Measurements from ENCODE around the gene SUCLG2.
"Not testable (repeated sequence)": the region's sequence is repeated elsewhere in the genome, so short reads cannot be mapped to it uniquely, and the experiment has no call there.

SUCLG2 gene

GRCh38 chr3:67608034-67608433, 46.4 kb downstream of the SUCLG2 start:
- no peak for DNase-seq (ENCODE audit: low spot score)

DNA sequence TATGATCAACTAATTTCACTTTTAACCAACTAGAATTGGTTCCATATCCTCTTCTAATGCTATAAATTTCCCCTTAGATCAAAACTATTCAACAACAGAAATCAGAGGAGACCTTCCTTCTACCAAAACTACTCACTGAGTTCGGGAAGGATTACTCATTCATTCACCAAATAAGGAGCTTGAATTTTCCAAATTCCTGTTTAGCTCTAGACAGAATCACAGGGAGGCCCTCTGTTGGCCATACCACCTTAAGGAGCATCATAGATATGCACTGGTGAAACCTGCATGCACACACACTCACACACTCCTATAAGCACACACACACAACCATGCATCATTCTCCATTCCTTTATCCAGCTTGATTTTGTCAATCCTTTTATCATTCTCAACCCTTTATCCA, 49.0 kb downstream of the SUCLG2 start:
- peak; percentile 37 for DNase-seq (ENCODE audit: low spot score)

DNA sequence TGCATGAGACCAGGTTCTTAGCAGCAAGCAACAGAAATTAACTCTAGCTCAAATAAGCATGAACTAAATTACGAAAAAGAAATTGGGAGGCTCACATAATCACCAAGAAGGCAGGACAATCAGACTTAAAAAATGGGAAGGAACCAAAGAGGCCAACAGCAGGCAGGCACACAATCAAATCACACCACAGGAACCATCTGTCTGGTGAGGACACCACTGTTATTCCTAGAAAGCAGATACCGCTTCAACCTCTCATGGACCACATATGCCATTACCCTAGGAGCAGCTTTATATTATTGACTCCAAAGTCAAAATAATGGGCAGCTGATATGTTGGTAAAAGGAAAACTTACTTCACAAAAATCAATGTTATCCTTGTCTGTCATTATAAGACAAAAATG, 51.6 kb downstream of the SUCLG2 start:
- no peak for DNase-seq (ENCODE audit: low spot score)

DNA sequence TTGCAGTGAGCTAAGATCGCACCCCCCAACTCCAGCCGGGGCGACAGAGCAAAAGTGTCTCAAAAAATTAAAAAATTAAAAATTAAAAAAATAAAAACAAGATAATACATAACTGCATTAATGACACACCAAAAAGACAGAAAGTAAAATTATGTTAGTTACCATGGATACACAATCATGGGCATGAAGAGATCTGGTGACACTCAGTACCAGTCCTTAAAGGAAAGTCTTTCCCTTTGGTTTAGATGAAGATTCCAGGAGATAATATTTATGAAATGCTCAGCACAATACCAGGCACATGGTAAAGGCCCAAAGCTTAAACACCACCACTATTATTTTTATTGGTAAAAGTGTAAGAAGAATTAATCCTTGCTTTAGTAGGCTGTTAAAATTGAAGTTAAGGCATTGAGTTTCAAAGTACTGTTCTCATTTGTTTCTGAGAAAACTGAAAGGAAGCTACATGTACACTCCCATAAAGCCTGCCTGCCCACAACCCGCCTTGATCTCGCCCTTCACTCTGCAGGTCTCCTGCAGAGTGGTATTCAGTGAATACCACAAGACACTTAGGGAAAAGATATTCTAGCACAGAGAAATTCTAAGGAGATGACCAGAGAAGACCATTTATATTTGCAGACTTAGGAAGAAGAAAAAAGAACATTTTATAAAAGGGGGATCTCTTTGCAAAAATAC, 52.3 kb downstream of the SUCLG2 start:
- DNase-seq (ENCODE audit: low spot score) = no peak

- no peak for DNase-seq (ENCODE audit: low spot score)
Measured at GRCh38 chr3:67601385-67601784, 53.0 kb downstream of the SUCLG2 start.

- DNase-seq (ENCODE audit: low spot score) = no peak
Measured at GRCh38 chr3:67599821-67600220, 54.6 kb downstream of the SUCLG2 start.

- no peak for DNase-seq (ENCODE audit: low spot score)
Measured at GRCh38 chr3:67598814-67599556, 55.4 kb downstream of the SUCLG2 start.

DNA sequence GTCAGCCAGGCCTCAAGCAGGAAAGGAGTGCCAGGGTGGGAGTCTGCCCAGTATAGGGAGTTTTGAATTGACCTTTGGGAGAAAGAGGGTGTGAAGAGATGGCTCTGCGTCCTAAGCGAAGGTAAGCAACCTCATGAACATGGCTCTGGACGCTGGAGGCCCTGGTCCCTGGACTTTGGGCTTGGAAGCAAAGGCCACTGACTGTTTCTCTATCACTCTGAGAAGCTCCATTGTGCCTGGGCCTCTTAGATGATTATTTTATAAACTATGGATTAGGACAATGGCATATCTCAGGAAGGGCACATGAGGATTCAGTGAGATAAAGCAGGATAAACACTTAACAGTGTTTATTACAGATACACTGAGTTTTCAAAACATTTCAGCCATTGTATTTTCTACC, 59.0 kb downstream of the SUCLG2 start:
- no peak for DNase-seq (ENCODE audit: low spot score)

DNA sequence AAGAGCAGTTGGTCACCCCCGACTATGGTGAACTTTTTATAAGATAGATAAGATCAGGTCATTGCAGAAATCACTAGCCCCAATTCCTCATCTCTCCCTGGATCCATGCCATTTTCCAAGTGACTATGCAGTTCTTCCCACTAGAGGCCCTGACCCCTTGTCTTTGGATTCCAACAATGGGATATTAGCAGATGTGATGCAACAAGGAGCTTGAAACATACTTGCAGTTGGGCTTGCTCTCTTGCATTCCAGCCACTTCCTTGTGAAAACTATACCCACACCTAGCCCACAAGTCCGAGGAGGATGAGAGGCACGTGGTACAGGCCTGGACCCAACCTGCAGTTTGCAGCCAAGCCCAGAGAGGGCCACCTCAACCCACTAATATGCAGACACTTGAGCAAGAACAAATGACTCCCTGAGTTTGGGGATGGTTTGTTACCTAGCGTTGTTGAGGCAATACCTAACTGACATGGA, 60.6 kb downstream of the SUCLG2 start:
- DNase-seq (ENCODE audit: low spot score) = no peak

DNA sequence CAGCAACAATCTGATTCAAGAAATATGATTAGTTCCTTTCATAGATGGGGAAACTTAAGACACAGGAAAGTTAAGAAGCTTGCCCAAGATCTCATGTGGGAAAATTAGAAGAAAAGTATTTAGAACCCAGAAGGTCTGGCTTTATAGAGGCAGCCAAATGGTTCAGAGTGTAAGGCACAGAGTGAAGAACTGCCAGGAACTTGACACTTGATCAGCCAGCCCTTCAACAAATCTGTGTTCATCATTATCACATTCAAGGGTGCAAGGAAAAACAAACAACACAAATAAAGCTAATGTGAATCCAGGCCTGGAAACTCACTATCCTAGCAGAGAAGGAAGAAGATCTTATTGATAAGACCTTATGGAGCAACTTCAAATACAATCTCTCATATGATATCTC, 62.4 kb downstream of the SUCLG2 start:
- DNase-seq (ENCODE audit: low spot score) = no peak

DNA sequence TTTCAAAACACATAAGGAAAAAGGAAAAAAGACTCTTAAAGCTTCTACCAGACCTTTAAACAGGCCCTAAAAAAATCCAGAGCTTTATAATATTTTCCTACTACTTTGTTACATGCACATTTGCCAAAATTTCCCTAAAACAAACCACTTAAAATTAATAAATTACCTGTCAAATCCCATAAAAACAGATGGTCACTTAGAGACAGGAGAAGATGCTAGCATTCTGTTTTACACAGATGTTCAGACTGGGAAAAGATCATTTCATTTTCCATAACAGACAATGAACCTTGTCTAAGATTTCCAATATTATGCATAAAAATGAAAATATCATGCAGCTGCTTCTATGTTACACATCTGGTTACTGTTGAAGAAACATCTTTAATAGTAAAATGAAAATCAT, 66.6 kb downstream of the SUCLG2 start:
- no peak for DNase-seq (ENCODE audit: low spot score)

GRCh38 chr3:67587301-67587700, 67.1 kb downstream of the SUCLG2 start:
- DNase-seq (ENCODE audit: low spot score) = no peak

DNA sequence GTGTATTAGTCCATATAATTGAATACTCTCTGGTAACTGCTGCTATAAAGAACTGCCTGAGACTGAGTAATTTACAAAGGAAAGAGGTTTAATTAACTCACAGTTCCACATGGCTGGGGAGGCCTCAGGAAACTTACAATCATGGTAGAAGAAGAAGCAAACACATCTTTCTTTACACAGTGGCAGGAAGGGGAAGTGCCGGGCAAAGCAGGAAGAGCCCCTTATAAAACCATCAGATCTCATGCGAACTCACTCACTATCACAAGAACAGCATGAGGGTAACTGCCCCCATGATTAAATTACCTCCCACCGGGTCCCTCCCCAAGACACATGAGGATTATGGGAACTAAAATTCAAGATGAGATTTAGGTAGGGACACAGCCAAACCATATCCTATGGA, 69.8 kb downstream of the SUCLG2 start:
- not testable (repeated sequence) for DNase-seq (ENCODE audit: low spot score)

DNA sequence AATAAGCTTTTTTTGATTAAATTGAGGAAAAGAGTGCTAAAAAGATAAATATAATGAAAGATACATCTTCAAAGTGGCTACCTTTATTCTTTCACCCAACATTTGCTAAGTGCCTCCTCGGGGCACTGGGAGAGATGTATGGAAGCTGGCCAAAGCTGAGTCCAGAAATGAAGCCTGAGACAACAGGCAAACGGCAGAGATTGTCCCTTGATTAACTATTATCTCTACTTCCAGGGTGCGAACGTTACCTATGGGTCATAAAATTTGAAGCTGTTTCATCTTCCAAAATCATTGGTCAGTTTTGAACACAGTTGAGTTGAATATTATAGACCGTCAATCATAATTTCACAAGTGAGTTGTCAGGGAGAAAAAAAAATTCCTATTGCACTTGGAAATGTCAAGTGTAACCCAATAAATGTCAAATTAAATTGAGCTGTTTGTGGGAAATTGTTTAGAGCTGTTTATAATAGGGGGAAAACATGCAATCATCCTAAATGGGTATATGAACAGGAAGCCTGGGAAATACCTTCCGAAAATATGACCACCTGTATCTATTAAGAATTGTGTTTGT, 73.9 kb downstream of the SUCLG2 start:
- no peak for DNase-seq (ENCODE audit: low spot score)

DNA sequence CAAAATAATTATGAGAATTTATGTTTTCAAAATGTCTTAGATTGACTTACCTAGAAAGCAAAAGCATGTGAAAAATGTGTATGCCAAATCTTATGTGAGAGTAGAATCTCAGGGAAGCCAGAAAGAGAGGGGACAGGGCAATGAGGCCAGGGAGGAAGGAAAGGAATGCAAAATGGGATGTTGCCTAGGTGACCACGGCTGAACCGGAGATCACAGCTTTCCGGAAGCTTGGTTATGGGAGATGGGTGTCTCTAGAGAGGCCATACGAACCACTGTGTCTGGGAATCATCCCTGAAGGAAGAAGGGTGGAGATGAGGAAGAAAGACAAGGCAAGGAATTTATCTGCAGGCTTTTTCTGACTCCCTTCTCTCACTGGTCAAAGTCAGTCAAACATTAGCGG, 76.0 kb downstream of the SUCLG2 start:
- peak; percentile 12 for DNase-seq (ENCODE audit: low spot score)

GRCh38 chr3:67576441-67576840, 78.0 kb downstream of the SUCLG2 start:
- DNase-seq (ENCODE audit: low spot score) = no peak

DNA sequence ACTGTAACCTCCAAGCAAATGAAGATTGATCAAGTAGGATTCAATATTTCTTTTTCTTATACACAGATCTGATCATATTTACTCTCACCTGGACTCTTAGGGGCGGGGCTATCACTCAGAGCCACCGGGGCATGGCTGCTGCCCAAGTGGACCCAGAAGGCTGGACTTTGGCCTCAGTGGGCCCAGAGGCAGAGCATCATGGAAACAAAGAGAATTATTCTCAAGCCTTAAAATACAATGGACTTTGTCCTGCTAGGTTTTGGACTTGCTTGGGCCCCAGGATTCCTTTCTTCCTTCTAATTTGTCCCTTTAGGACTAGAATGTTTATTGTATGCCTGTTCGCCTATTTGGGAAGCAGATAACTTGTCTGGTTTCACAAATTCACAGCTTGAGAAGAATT, 85.1 kb downstream of the SUCLG2 start:
- DNase-seq (ENCODE audit: low spot score) = no peak

DNA sequence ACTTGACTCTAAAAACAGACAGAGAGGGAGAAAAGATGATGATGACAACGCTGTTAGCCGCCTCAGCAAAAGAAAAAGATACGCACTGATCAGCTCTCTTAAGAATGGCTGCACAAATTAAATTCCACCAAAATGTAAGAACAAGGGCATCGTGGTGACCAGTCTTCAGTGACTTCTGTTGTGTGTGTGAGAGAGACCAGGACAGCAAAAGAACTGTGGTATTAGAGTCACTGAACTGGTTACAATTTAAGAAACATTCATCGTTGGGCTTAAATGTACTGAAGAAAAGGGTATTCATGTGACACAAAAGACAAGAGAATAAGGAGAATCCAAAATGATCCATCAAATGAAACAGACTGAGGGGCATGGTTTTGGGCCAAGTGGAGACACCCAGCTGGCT, 86.5 kb downstream of the SUCLG2 start:
- DNase-seq (ENCODE audit: low spot score) = no peak

- DNase-seq (ENCODE audit: low spot score) = no peak
Measured at GRCh38 chr3:67564973-67565372, 89.4 kb downstream of the SUCLG2 start.

DNA sequence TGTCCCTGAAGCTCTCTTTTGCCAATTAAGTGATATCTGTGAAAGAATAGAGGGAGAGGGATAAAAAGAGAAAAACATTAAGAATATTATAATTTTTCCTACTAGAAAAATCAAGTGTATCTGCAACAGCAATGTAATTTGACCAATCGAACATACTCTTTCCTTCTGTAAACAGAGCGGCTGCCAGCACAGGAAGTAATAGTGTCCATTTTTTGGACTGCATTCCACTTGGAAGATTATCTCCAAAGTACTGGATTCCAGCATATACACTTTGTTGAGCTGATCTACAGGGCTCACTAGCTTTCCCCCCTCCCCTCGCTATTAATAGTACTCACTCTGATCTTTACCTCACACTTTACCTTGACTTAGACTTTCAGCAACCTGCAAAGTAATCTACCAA, 90.4 kb downstream of the SUCLG2 start:
- DNase-seq (ENCODE audit: low spot score) = no peak

- no peak for DNase-seq (ENCODE audit: low spot score)
Measured at GRCh38 chr3:67561667-67562394, 92.6 kb downstream of the SUCLG2 start.

- no peak for DNase-seq (ENCODE audit: low spot score)
Measured at GRCh38 chr3:67561266-67561665, 93.1 kb downstream of the SUCLG2 start.

Data from hepatic stellate cell (primary cell).